ENCODE results near the gene SDSL.

SDSL gene

DNA sequence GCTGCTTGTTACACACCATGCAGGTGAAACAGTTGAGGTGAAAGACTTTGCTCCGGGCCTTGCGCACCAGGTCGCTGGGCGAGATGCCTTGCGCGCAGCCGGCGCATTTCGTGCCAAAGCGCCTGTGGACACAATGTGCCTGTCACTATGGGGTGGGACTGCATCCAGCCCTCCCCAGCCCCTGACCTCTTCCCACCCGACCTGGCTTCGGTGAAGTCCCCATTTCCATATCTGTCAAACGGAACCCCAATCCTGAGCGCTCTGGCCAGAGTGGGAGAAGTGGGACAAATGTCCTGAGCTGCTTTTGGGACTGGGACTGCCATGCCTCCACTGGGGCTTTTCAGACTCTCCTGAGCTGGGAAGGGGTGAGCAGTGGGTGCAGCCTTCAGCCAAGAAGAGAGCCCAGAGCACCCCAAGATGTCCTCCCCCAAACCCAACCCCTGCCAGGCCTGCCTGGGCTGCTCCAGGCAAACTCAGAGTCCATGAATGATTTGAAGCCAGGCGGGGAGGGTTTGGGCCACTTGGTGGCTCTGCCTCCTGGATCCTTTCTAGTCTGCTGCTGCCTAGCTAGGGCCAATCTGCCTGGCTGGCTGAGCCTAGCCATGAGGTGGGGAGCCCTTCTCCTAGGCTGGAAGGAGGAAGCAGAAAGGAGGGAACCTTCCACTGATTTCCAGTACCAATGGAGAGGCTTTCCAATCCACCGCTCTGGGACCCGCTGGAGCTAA, 47.2 kb downstream of the SDSL start:
- H3K9me3 ChIP-seq (ENCODE audit: insufficient read depth, low read length) = no peaks in the 10 kb centered on the region
- H3K27me3 ChIP-seq (ENCODE audit: low read length) = no peaks in the 10 kb centered on the region

DNA sequence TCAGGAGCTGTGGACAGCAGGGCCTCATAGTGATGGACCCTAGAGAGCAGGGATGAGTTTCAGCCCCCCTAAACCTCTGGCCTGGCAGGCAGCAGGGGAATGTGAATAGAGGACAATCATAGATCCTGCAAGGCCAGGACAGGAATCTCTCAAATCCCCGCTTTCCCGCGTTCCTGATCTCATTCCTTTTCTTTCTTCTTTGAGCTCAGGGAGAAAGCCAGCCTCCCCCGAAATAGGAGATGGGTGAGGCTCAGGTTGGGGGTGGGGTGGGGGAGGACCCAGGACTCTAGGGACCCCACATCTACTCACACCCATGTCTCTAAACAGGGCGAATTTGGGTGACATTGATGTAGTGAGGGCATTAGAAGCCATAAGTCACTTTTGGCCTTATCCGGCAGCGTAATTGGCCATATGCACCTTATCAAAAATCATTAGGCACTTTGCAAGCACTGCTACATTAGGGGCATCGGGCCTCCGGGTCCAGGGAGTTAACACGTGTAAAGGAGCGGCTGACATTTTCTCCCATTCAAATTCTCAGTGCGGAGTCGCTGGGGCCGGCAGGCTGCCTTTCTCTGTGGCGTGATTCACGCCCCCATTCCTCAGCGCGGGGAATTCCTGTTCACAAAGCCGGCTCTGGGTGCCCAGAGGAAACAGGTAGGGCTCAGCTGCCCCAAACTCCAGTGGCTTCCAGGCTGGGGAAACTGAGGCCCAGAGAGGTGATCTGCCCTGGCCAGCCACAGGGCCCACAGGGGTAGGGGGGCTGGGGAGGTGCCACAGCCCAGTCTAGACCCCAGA, 48.0 kb downstream of the SDSL start:
- H3K27me3 ChIP-seq (ENCODE audit: low read length) = no peaks in the 10 kb centered on the region
- H3K36me3 ChIP-seq (ENCODE audit: low read length) = no peaks in the 10 kb centered on the region
- H3K9me2 ChIP-seq (replicated peaks; ENCODE audit: insufficient read depth, low read length) = no peaks in the 10 kb centered on the region
- H3K4me3 ChIP-seq (ENCODE audit: insufficient read depth, low read length, poor library complexity, severe bottlenecking) = no peak overlapping the region
- TF ChIP-seq, protein P1, sequence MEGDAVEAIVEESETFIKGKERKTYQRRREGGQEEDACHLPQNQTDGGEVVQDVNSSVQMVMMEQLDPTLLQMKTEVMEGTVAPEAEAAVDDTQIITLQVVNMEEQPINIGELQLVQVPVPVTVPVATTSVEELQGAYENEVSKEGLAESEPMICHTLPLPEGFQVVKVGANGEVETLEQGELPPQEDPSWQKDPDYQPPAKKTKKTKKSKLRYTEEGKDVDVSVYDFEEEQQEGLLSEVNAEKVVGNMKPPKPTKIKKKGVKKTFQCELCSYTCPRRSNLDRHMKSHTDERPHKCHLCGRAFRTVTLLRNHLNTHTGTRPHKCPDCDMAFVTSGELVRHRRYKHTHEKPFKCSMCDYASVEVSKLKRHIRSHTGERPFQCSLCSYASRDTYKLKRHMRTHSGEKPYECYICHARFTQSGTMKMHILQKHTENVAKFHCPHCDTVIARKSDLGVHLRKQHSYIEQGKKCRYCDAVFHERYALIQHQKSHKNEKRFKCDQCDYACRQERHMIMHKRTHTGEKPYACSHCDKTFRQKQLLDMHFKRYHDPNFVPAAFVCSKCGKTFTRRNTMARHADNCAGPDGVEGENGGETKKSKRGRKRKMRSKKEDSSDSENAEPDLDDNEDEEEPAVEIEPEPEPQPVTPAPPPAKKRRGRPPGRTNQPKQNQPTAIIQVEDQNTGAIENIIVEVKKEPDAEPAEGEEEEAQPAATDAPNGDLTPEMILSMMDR (IDR thresholded peaks at IDR 0.05; ENCODE audit: insufficient read depth, low read length, poor library complexity, severe bottlenecking) = no peak
- no peak for TF ChIP-seq EZH2phosphoT487 (conservative IDR thresholded peaks at IDR 0.05; ENCODE audit: low read length)
- H2AFZ ChIP-seq (ENCODE audit: low read depth, low read length, severe bottlenecking) = no peak overlapping the region
- H3K27ac ChIP-seq (ENCODE audit: low read depth, low read length) = no peak overlapping the region
- H3K4me2 ChIP-seq (ENCODE audit: low read depth, low read length, poor library complexity, severe bottlenecking) = no peak overlapping the region
- H3K9me3 ChIP-seq (ENCODE audit: insufficient read depth, low read length) = no peaks in the 10 kb centered on the region
- no peaks in the 10 kb centered on the region for H3F3A ChIP-seq (ENCODE audit: insufficient read depth)
- H3K9ac ChIP-seq (ENCODE audit: low read length) = no peak overlapping the region
- no peaks in the 10 kb centered on the region for H3K79me2 ChIP-seq (ENCODE audit: insufficient read depth, low read length)
- H4K20me1 ChIP-seq (ENCODE audit: low read depth, low read length) = no peaks in the 10 kb centered on the region

More for the DNA sequence above, 47.2 kb downstream of the SDSL start:
- H3F3A ChIP-seq (ENCODE audit: insufficient read depth) = no peaks in the 10 kb centered on the region
- no peaks in the 10 kb centered on the region for H3K36me3 ChIP-seq (ENCODE audit: low read length)
- H3K79me2 ChIP-seq (ENCODE audit: insufficient read depth, low read length) = no peaks in the 10 kb centered on the region
- no peak overlapping the region for H3K9ac ChIP-seq (ENCODE audit: low read length)
- H3K4me2 ChIP-seq (ENCODE audit: low read depth, low read length, poor library complexity, severe bottlenecking) = no peak overlapping the region
- no peak for TF ChIP-seq EZH2phosphoT487 (conservative IDR thresholded peaks at IDR 0.05; ENCODE audit: low read length)
- TF ChIP-seq, protein P1 (IDR thresholded peaks at IDR 0.05; ENCODE audit: insufficient read depth, low read length, poor library complexity, severe bottlenecking) = no peak
- no peak overlapping the region for H3K4me3 ChIP-seq (ENCODE audit: insufficient read depth, low read length, poor library complexity, severe bottlenecking)
- no peaks in the 10 kb centered on the region for H4K20me1 ChIP-seq (ENCODE audit: low read depth, low read length)
- H3K27ac ChIP-seq (ENCODE audit: low read depth, low read length) = no peak overlapping the region
- no peak overlapping the region for H2AFZ ChIP-seq (ENCODE audit: low read depth, low read length, severe bottlenecking)
- no peaks in the 10 kb centered on the region for H3K9me2 ChIP-seq (replicated peaks; ENCODE audit: insufficient read depth, low read length)

DNA sequence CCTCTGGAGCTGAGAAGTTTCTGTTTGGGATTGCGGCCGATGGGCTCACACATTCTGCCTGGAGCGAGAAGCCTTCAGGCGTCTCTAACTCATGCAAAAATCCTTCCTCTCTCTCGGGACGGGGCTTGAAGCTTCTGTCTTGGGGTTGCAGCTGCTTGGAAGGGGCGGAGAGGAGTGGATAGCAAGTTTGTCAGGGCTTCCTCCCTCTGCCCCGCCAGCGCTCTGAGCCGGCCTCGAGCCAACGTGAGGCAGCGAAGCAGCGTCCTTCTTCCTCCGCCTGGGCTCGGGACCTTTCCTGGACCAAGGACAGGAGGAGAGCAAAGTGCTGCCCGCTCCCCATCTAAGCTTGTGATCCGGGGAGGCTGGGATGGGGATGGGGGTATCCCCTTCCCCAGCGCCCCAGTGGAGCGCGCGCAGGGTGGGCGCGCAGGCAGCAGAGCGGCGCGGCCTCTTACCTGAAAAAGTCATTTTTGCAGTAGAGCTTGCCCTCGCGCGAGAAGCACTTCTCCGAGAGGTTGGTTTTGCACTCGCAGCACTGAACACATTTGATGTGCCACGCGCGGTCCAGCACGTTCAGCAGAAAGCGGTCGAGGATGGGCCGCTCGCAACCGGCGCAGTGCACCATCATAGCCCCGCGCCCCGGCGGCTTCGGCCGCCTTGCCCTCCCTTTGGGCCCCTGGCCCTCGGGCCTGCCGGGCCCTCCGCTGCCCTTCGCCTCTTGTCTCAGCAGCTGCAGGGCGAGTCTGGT, 48.9 kb downstream of the SDSL start:
- no peak overlapping the region for H3K27ac ChIP-seq (ENCODE audit: low read depth, low read length)
- no peak overlapping the region for H3K4me2 ChIP-seq (ENCODE audit: low read depth, low read length, poor library complexity, severe bottlenecking)
- H3K9me2 ChIP-seq (replicated peaks; ENCODE audit: insufficient read depth, low read length) = no peaks in the 10 kb centered on the region
- H3K9ac ChIP-seq (ENCODE audit: low read length) = no peak overlapping the region
- no peaks in the 10 kb centered on the region for H4K20me1 ChIP-seq (ENCODE audit: low read depth, low read length)
- TF ChIP-seq EZH2phosphoT487 (conservative IDR thresholded peaks at IDR 0.05; ENCODE audit: low read length) = no peak
- TF ChIP-seq, protein P1 (IDR thresholded peaks at IDR 0.05; ENCODE audit: insufficient read depth, low read length, poor library complexity, severe bottlenecking) = no peak
- no peaks in the 10 kb centered on the region for H3K27me3 ChIP-seq (ENCODE audit: low read length)
- no peaks in the 10 kb centered on the region for H3K79me2 ChIP-seq (ENCODE audit: insufficient read depth, low read length)
- H3F3A ChIP-seq (ENCODE audit: insufficient read depth) = no peaks in the 10 kb centered on the region
- H3K4me3 ChIP-seq (ENCODE audit: insufficient read depth, low read length, poor library complexity, severe bottlenecking) = no peak overlapping the region
- no peaks in the 10 kb centered on the region for H3K36me3 ChIP-seq (ENCODE audit: low read length)
- no peak overlapping the region for H2AFZ ChIP-seq (ENCODE audit: low read depth, low read length, severe bottlenecking)
- H3K9me3 ChIP-seq (ENCODE audit: insufficient read depth, low read length) = no peaks in the 10 kb centered on the region

Measured in SU-DHL-6 (cell line).